Fibroblast of mammary gland (primary cell): ENCODE measurements around the gene ENTPD2.

ENCODE experiments used
- DNase-seq: peaks from one replicate; pipeline ENCODE4 v3.0.0-alpha.2; 2010; ENCODE audit warnings: low read depth
- H3K4me3 ChIP-seq: 2 replicates; pipeline ENCODE4 v1.5.1; 2011; ENCODE audit warnings: low read depth, mild to moderate bottlenecking, low read length, moderate library complexity; ENCODE audit not compliant: control insufficient read depth
- CTCF ChIP-seq: conservative IDR thresholded peaks from 2 replicates; pipeline ENCODE4 v1.5.1; 2011; ENCODE audit warnings: low read depth, low read length, inconsistent platforms; ENCODE audit not compliant: control insufficient read depth, insufficient read depth

Gene ENTPD2

GRCh38 chr9:137095664-137096517, 42.0 kb upstream of the ENTPD2 start:
- TF ChIP-seq CTCF = no peak
- no peak overlapping the region for H3K4me3 ChIP-seq
- DNase-seq = no peak

GRCh38 chr9:137089232-137089947, 35.5 kb upstream of the ENTPD2 start:
- DNase-seq = no peak
- TF ChIP-seq CTCF = no peak
- H3K4me3 ChIP-seq = no peak overlapping the region

- DNase-seq = no peak
- peak overlapping the region; percentile 74 for H3K4me3 ChIP-seq
- no peak for TF ChIP-seq CTCF
Observed at GRCh38 chr9:137088121-137088520, 34.3 kb upstream of the ENTPD2 start.

GRCh38 chr9:137087409-137087925, 33.6 kb upstream of the ENTPD2 start:
- H3K4me3 ChIP-seq = peak overlapping the region; percentile 74
- TF ChIP-seq CTCF = no peak
- DNase-seq = no peak

GRCh38 chr9:137086531-137087408, 32.9 kb upstream of the ENTPD2 start, which contains the start of gene MAN1B1:
Gene MAN1B1 (plus strand): TSS chr9:137086985. CDS start chr9:137087000, 15 bp downstream.
- no peak for TF ChIP-seq CTCF
- H3K4me3 ChIP-seq = peak within 1 kb of the TSS; percentile 74
- DNase-seq = peak; percentile 98
